HFFc6 (cell line): ENCODE data around the gene VCL. TPM values are rescaled to one million over a fixed set of nuclear protein-coding genes. Genes with fewer than 3 reads are reported as not detected.
A peak's percentile ranks its signal among the peaks of the same experiment; 100 is the strongest.

Experiments used
- DNase-seq: peaks from one replicate; pipeline ENCODE4 v3.0.0-alpha.2; 2018
- H3K27ac Mint-ChIP-seq: 2 replicates; pipeline ENCODE4 v1.8.0; 2020; ENCODE audit warnings: mild to moderate bottlenecking, mixed read lengths
- H3K27me3 Mint-ChIP-seq: 2 replicates; pipeline ENCODE4 v1.8.0; 2021; ENCODE audit warnings: mild to moderate bottlenecking, moderate library complexity, mixed read lengths; ENCODE audit not compliant: insufficient read depth
- H3K36me3 Mint-ChIP-seq: 2 replicates; pipeline ENCODE4 v1.8.0; 2021; ENCODE audit warnings: low read depth, mixed read lengths
- H3K4me1 Mint-ChIP-seq: 2 replicates; pipeline ENCODE4 v1.8.0; 2020; ENCODE audit warnings: low read depth, mixed read lengths
- H3K4me3 Mint-ChIP-seq: 2 replicates; pipeline ENCODE4 v1.8.0; 2020; ENCODE audit warnings: mild to moderate bottlenecking, moderate library complexity, mixed read lengths
- H3K9me3 Mint-ChIP-seq: 2 replicates; pipeline ENCODE4 v1.8.0; 2020; ENCODE audit warnings: mild to moderate bottlenecking, mixed read lengths
- total RNA-seq, 6 experiments: library from RNA; stranded (reverse); fragmentation: NEBNext Ultra II Directional; extraction: Animal tissue kit (Norgen Biotek cat#: 25700); gene quantifications; 2 replicates in 1 of 6; 3 replicates in 5 of 6; pipeline ENCODE4 v1.2.3, GENCODE V29; 2021
- TF ChIP-seq, protein P1 (sequence below): fragments of 200-600 bp; sonication (generic); IDR thresholded peaks from 2 replicates; pipeline ENCODE4 v1.5.0; 2021; ENCODE audit warnings: antibody characterized with exemption, mild to moderate bottlenecking

VCL gene
- total RNA-seq, 6 experiments from 2014 or later = 366 to 443 (median 406) TPM

DNA sequence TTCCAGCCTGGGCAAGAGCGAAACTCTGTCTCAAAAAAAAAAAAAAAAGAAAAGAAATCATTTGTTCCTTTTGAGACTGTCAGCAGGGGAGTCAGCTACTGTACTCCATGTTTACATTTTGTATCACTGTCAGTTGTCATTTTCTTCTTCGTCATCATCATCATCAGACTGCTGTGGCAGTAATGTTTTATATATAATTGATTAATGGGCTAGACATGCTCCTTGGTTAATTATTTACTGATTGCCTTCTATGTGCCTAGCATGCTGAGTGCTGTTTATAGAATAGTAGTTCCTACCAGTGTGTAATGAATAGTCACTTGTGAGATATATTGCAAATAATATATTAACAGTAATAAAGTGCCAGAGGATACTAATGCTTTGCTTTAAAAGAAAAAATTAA lies 50.5 kb downstream of the VCL start:
- Mint-ChIP-seq H3K27me3 (peaks cover 3% of the 10 kb centered on the region), H3K36me3 (peaks cover 29% of the 10 kb centered on the region), H3K4me1 (peaks cover 89% of the 10 kb centered on the region), H3K9me3 (no peaks in the 10 kb centered on the region), H3K4me3 (no peak overlapping the region), H3K27ac (peak overlapping the region; percentile 69; the same call in 1 of the 2 replicates)
- TF ChIP-seq, protein P1, sequence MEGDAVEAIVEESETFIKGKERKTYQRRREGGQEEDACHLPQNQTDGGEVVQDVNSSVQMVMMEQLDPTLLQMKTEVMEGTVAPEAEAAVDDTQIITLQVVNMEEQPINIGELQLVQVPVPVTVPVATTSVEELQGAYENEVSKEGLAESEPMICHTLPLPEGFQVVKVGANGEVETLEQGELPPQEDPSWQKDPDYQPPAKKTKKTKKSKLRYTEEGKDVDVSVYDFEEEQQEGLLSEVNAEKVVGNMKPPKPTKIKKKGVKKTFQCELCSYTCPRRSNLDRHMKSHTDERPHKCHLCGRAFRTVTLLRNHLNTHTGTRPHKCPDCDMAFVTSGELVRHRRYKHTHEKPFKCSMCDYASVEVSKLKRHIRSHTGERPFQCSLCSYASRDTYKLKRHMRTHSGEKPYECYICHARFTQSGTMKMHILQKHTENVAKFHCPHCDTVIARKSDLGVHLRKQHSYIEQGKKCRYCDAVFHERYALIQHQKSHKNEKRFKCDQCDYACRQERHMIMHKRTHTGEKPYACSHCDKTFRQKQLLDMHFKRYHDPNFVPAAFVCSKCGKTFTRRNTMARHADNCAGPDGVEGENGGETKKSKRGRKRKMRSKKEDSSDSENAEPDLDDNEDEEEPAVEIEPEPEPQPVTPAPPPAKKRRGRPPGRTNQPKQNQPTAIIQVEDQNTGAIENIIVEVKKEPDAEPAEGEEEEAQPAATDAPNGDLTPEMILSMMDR = no peak
- DNase-seq = no peak

DNA sequence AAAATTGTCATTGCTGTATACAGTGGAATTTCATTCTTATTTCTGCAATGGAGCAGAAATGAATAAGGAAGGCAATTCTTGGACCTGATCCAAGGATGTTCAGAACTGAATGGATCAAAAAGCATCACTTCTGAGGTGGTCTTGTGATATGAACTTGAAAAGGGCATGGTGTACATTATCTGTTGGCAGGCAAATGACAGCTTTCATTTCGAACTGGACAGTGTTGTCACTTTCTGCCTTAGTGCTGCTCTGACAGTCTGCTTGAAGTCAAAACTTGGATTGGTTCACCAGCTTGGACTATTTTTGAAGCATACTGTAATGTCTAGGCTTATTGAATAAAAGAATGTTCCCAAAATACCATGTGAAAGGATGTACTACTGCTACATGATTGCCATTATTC lies 52.0 kb downstream of the VCL start:
- Mint-ChIP-seq H3K9me3 (no peaks in the 10 kb centered on the region), H3K27me3 (peaks cover 3% of the 10 kb centered on the region), H3K4me3 (no peak overlapping the region; the same call in 1 of the 2 replicates), H3K36me3 (peaks cover 24% of the 10 kb centered on the region), H3K4me1 (peaks cover 90% of the 10 kb centered on the region), H3K27ac (peak overlapping the region; percentile 60; the same call in 1 of the 2 replicates)
- DNase-seq = no peak
- TF ChIP-seq, protein P1 = no peak

DNA sequence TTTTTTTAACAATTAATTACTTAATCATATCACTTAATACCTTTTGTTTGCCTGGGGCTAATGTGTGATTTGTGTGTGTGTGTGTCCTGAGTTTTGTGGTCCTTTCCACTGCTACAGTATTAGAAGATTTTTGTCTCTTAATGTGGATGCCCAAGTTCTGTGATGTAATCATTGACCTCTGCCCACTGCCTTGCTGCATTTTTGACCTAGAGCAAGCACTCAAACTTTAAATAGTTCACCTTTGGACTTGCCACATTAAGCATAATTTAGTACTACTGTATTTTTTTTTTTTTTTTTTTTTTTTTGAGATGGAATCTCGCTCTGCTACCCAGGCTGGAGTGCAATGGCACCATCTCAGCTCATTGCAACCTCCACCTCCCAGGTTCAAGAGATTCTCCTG lies 52.7 kb downstream of the VCL start:
- H3K27ac Mint-ChIP-seq = peak overlapping the region; percentile 45; the same call in 1 of the 2 replicates
- DNase-seq = no peak
- H3K4me3 Mint-ChIP-seq = no peak overlapping the region
- H3K9me3 Mint-ChIP-seq = no peaks in the 10 kb centered on the region
- H3K4me1 Mint-ChIP-seq = peaks cover 86% of the 10 kb centered on the region
- H3K27me3 Mint-ChIP-seq = no peaks in the 10 kb centered on the region; the same call in 1 of the 2 replicates
- peaks cover 17% of the 10 kb centered on the region for H3K36me3 Mint-ChIP-seq
- TF ChIP-seq, protein P1 = no peak

DNA sequence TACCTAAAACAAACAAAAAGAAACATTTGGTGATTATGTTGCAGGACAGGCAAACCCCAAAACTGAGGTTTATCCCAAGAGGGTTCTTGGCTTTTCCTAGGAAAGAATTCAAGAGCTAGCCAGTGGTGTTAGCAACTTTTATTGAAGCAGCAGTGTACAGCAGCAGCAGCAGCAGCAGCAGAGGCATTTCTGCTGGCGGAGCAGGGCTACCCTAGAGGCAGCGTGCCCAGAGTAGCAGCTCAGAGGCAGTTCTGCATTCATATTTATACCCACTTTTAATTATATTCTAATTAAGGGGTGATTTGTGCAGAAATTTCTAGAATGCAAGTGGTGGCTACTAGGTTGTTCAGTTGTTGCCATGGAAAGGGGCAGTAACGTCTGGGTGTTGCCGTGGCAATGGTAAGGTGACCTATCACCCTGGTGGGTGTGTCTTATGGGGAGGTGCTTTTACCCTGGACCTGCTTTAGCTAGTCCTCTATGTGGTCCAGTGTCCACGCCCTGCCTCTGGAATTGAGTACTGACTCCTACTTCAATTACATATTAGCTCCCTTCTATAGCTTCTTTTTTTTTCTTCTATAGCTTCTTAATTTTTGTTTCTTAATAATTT lies 53.9 kb downstream of the VCL start:
- Mint-ChIP-seq H3K27me3 (no peaks in the 10 kb centered on the region; the same call in 1 of the 2 replicates), H3K27ac (peak overlapping the region; percentile 59), H3K4me3 (no peak overlapping the region), H3K4me1 (peaks cover 86% of the 10 kb centered on the region), H3K9me3 (no peaks in the 10 kb centered on the region), H3K36me3 (peaks cover 9% of the 10 kb centered on the region)
- DNase-seq = no peak
- TF ChIP-seq, protein P1 = no peak

DNA sequence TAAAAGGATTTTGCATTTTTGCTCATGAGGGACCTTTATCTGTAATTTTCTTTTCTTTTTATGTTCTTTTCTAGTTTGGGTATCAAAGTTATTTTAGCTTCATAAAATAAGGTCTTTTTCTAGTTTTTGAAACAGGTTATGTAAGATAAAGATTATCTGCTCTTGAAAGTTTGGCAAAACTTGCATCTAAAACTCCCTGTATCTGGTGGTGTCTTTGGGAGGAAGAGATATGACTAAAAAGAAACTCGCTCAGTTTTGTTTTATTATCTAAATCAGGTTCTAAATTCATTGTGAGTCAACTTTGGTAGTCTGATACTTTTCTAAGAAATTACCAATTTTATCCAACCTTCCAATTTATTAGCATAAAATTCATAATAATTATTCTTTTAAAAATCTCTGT lies 55.1 kb downstream of the VCL start:
- no peak for DNase-seq
- Mint-ChIP-seq H3K27me3 (peaks cover 2% of the 10 kb centered on the region; the same call in 1 of the 2 replicates), H3K9me3 (no peaks in the 10 kb centered on the region), H3K4me3 (no peak overlapping the region), H3K36me3 (peaks cover 9% of the 10 kb centered on the region; the same call in 1 of the 2 replicates), H3K4me1 (peaks cover 86% of the 10 kb centered on the region), H3K27ac (peak overlapping the region; percentile 58; the same call in 1 of the 2 replicates)
- TF ChIP-seq, protein P1 = no peak
